HK-2 (cell line): ENCODE measurements around the gene MOG.
"Not testable (repeated sequence)": the region's sequence is repeated elsewhere in the genome, so short reads cannot be mapped to it uniquely, and the experiment has no call there.

Experiments used
- DNase-seq: peaks from one replicate; pipeline ENCODE4 v3.0.0-alpha.2; 2018; ENCODE audit not compliant: unreplicated experiment

Gene MOG

DNA sequence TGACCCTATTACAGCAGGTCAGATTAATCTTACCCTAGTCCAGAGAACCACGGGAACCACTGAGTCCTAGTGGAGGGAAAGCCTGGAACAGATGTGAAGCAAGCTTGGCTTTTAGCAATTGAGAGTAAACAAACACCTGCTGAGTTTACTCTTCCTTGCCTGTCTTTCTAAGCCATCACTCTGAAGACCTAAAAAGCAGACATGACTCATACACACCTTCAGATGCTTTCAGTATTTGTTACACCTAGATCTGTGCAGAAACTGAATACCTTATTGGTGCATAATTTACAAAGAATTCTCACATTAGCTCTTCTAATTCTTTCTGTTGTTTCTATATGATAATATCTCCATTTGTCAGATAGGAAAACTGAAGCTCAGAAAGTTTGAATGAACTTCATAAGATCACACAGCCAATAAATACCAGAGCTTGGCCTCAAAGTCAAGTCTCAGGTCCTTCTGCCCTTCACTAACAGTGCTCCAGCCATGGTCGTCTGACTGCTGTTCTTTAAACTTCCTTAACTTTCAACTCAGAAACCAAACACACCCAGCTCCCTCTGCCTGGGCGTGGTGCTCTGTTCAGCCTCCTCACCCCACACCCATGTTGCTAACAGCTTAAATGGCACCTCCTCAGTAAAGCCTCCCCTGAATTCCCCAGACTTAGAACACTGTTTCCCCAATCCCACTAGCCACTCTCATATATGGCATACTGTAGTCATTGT is 15.3 kb upstream of the MOG start:
- no peak for DNase-seq

DNA sequence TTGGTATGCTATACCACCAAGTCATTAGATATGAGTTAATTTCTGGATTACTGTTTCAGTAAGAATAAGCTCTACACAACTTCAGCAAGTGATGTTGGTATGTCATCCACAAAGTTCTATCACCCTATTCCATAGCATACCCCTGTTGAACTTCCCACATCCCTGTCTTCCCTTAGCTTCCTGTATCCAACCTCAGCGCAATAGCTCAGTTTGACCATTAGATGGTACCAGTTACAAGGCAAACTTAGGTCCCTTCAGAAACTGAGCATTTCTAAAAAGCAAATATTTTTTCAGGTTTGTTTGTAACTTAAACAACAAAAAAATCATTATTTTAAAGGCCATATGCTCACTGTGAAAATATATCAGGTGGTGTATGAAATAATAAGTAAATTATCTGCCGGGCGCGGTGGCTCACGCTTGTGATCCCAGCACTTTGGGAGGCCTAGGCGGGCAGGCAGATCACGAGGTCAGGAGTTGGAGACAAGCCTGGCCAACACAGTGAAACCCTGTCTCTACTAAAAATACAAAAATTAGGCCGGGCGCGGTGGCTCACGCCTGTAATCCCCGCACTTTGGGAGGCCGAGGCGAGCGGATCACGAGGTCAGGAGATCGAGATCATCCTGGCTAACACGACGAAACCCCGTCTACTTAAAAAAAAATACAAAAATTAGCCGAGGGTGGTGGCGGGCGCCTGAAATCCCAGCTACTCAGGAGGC is 8.8 kb upstream of the MOG start:
- DNase-seq: no peak

DNA sequence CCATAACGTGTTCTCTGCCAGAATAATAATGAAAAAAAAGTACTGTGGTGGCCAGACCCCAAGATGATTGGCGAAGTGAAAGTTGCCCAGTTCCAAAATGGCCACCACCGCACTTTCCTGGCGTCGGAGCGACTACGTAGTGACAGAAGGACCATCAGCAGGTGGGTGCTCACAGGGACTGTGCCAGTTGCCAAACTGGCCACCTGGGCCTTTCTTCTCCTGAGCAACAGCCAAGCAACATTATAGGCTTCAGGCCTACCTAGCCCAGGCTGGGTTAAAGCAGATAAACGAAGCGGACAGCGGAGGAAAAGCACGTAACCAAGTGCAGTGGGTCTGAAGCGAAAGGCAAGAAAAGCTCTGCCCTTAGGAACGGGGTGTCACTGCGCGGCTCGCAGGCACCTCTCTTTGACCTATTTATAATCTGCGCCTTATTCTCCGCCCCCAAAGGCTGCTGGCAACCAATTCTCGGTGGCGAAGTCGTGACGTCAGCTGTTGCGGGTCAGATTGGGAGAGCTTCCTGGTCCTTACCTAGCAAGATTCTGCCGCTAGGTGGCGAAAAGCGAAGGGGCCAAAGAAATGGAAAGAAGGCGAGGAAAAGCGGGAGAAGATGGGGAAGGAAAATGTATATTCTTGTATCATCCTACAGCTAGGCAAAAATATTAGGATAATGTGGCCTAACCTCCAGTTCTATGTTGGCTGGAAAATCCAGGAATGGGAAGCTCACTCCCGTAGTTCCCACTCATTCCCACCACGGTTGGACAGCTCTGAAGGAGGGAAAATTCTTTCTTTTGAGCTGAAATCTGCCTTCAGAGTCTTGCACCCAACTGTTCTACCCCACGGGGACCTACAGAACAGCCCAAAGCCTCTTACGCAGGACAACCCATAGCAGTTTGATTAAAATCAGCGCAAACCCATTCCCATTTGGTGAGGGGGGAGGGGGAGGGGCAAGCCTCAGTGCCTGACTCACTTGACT is 6.9 kb upstream of the MOG start:
- DNase-seq: peak; percentile 93

GRCh38 chr6:29651413-29652197 is 5.3 kb upstream of the MOG start:
- no peak for DNase-seq

GRCh38 chr6:29652198-29652584 is 4.7 kb upstream of the MOG start:
- no peak for DNase-seq

GRCh38 chr6:29653452-29654038 is 3.3 kb upstream of the MOG start:
- DNase-seq: no peak

- no peak for DNase-seq
These were observed 1.2 kb upstream of the MOG start for GRCh38 chr6:29655658-29656057.

DNA sequence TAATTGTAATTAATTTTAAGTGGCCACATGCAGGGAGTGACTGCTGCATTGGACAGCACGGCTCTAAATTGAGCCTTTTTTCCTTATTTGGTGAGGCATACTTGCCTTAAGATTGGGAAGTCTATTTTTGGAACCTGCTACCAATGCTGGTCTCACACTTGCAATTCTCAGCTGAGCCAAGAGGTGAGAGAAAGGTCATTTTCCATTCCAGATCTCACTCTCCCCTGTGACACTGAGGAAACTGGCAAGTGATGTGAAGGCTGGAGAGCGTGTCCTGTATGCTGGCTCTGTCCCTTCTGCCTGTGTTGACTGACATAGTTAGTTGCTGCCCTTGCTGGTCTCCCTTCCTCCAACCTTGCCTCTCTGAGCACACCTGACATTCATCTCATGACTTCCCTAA is 735 bp upstream of the MOG start:
- no peak for DNase-seq

GRCh38 chr6:29661071-29661470 is 4.2 kb downstream of the MOG start:
- DNase-seq: no peak

DNA sequence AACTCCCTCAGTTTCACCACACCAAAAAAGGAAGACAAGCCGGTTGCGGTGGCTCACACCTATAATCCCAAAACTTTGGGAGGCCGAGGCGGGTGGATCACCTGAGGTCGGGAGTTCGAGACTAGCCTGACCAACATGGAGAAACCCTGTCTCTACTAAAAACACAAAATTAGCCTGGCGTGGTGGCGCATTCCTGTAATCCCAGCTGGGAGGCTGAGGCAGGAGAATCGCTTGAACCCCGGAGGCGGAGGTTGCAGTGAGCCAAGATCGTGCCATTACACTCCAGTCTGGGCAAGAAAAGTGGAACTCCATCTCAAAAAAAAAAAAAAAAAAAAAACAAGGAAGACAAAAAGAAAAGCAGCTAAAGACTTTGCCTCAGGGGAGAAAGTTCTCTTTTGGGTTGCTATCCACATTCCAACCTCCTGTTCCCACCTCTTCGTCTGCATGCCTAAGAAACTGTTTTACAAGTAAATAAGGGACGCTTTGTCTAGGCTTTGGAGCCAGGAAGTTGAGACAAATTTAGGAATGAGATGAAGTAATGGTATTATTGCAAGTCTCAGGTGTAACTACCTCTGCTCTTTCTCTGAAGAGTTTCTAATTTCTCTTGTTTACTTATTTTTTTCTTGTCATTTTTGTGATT is 4.7 kb downstream of the MOG start:
- DNase-seq: not testable (repeated sequence)

- no peak for DNase-seq
These were observed 6.6 kb downstream of the MOG start for GRCh38 chr6:29663300-29664042.

- no peak for DNase-seq
These were observed 9.3 kb downstream of the MOG start for GRCh38 chr6:29665942-29666825.

DNA sequence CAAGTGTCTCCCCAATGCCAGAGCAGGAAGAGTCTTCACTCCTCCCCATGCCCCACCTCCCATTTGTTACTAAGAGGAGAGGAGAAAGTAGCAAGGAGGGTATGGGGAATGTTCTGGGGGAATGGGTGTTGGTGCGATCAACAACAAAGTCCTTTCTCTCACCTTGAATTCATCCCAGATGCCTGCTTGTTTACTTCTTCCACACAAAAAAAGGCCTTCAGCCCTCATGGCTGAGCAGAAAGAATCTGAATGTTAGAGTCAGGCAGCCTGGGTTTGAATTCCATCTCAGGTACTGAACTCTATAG is 9.9 kb downstream of the MOG start:
- no peak for DNase-seq

DNA sequence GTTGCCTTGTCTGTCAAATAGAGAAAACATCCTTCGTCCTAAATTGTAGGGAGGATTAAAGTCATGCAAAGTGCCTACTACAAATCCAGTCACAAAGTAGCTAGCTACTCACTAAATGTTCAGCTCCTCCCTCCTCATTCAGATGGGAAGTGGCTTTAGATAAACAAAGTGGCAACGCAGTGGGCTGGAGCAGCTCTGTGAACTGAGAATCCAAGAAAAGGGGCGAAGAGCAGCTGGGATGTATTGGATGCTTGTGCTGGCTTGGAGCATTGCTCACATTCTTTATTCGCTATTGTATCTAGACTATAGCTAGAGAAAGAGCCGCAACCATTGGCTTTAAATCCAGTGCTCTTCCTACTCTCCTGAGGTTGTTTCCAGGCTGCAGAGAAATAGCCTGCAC is 10.3 kb downstream of the MOG start:
- DNase-seq: no peak

GRCh38 chr6:29671026-29671425 is 14.1 kb downstream of the MOG start:
- no peak for DNase-seq

GRCh38 chr6:29672116-29672515 is 15.2 kb downstream of the MOG start:
- not testable (repeated sequence) for DNase-seq

DNA sequence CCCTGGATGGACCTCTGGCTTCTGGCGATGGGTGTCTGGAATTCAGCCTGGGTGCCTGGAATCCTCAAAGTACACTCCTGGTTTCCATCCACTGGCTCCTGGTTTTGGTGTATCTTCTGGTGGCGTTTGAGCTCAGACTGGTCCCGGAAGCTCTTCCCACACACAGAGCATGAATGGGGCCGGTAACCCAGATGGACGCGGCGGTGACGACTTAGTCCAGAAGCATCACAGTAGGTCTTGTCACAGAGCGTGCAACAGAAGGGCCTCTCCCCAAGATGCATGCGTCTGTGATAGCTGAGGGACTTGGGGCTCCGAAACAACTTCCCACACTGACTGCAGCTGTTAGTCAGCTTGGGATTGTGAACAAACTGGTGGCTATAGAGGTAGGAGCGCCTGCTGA is 16.3 kb downstream of the MOG start:
- DNase-seq: no peak

DNA sequence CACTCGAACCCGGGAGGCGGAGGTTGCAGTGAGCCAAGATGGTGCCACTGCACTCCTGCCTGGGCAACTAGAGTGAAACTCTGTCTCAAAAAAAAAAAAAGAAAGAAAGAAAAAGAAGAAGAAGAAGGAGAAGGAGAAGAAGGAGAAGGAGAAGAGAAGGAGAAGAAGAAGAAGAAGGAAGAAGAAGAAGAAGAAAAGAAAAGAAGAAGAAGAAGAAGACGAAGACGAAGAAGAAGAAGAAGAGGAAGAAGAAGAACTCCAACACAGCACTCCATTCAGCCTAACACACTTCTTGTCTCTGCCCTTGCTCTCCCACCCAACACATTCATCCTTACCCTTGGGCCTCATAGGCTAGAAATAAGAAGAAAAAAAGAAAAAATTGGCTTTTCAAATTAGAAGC is 17.1 kb downstream of the MOG start:
- DNase-seq: no peak

- DNase-seq: no peak
These were observed 18.7 kb downstream of the MOG start for GRCh38 chr6:29675561-29675960.
